EL (cell line): ENCODE data around the gene TM4SF1.

Experiments used
- DNase-seq: peaks from one replicate; pipeline ENCODE4 v3.0.0-alpha.2; 2016

Gene TM4SF1

DNA sequence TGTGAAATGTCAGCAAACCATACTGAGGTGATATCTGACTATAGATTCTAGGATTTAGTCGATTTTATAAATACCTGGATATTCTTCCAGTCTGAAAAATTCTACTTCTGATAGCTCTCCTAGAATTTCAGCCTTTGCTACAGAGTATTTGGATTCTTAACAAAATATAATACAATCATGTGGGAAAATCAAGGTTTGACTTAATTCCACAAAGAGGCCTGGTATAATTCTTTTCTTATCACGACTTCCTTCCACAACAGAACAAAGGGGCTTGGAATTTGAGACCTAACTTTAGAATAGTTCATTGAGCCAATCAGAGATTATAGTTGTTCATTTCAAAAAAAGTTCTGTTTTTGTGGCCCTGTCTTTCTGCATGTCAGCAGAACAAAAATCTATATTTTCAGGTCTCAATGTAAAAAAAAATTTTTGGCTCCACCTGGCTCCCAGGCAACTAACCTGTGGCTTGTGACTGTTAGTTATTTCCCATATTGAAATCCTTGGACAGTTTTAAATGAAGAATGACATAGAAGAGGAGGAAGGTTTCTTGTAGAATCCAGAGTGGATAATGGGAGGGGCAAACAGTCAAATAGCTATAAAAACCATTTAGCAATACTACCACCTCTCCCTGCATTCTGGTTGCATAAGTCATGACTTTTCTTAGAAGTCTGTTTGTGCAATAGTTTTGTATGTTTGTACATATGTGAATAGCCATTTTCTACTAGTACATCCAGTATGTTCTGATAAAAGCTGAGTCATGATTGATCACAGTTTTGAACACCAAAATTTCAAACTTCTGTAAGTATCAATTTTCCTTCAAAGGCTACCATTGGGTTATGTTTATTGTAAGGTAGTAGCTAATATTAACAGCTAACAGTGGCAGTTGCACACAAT, 4.0 kb downstream of the TM4SF1 start:
- peak; percentile 83 for DNase-seq

DNA sequence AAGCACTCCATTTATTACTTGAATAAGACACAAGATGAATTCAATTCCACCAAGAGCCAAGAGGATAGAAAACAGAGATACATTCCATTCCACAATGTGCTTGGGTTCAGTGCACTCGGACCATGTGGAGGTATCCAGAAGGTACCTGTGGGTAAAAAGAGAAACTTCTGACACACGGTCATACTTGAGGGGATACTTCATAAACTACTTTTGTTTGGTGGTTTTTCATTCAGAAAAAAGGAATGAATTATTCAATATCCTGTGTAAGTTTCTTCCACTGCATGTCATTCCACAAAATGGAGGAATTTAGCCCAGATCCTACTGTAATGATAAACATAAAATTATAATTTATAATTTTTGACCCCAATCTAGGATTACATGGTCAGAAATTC, 5.7 kb downstream of the TM4SF1 start:
- DNase-seq: no peak

DNA sequence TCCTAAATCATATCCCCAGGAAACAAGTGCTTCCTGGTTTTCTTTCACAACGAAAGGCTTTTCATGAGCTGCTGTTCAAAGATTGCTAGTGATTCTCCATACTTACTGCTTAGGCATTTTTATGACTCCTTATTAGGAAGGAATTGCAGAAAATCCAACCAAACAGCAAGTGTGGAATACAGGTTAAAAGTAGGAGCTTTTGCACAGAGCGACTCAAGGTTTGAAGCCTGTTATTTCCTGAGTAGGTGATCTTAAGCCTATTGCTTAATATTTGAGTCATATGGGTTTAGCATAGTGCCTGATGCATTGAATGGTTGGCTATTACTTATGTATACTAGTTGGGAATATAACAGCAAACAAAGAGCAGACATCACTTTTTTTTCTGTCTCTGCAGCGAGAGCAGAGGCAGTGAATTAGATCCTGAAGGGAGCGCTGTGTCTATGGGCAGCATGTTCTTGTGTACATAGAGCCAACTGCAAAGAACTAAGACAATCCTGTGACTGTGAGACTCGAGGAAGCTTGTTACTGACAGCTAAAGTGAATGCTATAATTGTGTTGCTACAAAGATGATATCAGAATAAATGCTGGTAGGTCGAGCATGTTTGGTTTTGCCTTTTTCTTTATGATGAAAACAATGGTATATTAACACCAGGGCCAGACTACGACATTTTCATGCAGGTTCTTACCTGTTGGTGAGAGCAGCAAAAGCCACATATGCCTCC, 6.3 kb downstream of the TM4SF1 start:
- DNase-seq: peak; percentile 66

DNA sequence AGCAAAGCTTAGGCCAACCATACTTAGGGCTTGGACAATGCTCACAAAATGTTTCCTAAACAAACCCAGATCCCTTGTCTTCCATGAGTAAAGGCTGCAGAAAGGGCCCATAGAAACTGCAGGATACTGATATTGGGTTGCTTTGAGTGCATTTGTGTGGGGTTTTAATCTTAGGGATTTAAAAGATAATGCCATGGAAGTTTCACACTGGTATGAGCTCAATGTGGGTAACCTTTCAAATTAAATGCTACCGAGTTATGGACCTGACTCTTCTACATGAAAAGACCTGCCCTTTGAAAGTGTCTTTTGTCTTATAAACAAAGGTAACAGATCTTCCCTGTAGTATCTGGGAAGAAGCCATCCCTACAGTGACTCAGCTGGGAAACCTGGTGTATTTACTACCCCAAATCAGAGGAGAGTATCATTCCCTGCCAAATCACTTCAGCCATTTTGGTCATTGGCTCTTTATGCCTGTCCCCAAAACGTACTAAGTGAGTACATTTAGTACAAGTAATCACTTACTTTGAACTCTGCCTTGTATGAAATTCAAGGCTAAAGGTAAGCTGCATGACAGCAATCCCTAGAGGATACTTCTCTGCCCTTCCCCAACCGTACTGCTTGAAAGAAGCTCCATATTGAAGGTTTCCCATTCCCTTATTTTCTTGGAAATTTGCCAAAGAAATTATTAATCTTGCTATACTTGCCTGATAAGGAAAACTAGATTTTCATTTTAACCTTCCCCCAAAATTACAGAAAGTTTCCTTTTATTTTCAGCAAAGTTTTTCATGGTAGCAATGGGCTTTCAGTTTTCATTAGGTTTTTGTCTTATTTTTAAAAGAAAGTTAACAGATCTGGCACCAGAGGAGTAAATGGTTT, 7.2 kb downstream of the TM4SF1 start:
- no peak for DNase-seq

DNA sequence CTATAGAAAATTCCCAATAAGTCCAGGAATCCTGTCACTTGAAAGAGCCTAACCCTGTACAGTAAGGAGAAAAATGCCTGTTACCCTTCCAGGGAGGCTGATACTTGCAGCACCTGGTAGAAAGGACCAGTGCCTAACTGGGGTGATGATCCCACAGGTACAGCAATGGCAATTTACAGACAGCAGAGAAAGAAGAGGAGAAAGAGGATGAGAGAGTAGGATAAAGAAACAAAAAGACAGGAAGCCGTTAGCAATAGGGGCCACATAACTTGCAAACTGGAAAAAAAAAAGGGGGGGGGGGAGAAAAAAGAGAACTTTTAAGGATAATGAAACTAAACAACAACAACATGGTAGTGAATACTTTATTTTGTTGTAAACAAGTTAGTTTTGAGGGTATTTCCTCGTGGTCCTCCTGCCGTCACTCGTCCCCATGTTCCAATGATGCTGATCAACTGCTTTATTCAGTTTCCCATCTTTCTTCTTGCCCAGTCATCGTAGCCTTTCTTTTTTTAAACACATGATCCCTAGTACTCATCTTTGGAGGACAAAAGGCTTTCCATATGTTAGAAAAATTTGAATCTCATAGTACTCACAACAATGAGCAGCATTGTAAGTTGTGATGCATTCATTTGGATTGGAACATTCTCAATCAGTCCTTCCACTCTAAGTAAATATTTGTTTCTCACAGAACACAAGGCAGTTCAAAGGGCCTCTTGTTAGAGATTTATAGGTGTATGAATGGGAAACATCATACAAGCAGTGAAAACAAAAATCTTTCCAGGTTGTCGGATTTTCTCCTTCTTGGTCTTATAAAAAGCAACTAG, 8.6 kb downstream of the TM4SF1 start:
- no peak for DNase-seq

DNA sequence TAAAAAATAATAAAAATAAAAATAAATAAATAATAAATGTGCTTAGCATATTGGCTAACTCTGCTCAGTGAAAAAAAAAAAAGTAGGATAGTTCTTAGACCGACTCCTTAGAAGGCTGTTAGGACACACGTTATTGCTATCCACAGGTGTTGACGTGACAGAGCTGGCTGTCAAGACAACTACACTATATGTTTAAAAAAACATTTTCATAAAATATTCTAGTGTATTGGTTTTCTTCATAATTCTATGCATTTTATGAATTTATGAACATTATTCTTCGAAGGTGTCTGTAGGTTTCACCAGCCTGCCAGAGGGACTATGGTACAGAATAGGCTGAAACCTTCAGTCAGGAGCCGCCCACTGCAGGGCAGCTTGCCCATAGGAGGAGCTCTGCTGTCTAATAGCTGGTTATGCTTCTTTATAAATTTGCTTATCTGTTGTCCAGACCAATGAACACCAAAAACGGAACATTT, 9.2 kb downstream of the TM4SF1 start:
- DNase-seq: no peak

DNA sequence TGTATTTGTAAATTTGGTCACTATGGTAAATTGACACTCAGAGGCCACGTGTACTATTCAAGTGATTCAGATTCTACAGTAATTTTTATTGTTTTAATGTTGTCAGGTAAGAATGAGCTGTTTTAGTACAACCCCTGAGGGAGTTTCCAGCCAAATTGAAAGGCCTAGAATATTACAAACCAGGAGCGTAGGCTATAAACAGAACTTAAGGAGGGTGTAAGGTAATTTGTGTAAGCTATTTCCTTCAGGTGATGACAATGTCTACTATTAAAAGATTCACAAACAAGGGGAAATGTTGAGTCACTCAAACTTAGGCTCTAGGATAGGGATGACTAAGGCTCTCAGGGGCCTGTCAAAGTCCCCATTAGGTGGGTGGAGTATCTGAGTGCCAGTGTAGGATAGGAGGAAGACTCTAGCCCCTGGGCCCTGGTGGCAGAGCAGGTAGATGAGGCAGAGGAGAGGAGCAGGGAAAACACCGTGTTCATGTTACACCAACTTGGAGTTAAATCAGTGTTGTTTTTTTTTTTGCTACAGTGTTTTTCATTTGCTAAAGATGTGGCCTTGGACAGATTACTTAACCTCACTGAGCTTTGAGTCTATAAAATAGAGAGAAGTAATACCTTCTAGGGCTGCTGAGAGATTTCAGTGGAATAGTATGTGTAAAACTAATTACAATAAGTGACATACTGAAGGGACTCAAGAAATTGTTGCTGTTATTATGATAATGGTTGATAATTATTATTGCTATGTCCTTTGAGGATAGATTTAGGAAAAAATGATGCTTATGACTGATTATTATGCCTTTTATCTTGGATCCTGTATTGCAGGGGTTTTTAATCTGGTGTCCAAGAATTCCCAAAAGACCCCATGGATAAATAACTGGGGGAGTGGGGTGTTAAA, 10.3 kb downstream of the TM4SF1 start:
- peak; percentile 60 for DNase-seq

DNA sequence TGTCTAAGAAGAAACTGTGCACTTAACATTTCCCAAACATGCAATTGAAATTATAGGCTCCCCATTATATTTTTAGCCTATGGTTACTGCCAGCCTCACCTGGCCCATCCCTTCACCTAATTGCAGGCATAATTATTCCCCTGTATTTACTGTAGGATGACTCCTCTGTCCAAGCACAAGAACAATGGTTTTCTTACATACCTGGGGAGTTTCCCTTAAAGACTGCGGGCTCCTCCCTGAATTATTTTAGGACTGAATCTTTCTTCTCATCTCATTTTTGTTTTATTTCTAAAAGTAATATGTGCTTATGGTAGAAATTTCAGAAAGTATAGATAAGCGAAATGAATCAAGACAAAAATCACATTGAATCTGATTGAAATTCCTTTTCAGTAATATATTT, 11.4 kb downstream of the TM4SF1 start:
- no peak for DNase-seq

DNA sequence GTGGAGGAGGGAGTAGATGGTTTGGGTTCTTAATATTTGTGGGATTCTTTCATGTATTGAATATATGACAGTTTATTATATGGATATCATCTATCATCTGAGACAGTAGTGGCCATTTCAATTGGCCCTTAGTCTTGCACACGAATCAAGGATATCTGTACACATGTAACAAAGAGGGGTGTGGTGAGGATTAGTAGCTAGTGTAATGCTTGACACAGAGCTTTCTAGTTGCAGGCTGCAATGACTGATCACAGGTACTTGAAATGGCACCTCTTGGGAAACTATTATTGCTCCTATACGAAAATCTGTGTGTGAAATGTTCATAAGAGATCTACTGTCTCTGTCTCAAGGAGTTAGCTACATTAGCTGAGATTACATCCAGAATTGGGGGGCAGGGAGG, 12.8 kb downstream of the TM4SF1 start:
- no peak for DNase-seq

DNA sequence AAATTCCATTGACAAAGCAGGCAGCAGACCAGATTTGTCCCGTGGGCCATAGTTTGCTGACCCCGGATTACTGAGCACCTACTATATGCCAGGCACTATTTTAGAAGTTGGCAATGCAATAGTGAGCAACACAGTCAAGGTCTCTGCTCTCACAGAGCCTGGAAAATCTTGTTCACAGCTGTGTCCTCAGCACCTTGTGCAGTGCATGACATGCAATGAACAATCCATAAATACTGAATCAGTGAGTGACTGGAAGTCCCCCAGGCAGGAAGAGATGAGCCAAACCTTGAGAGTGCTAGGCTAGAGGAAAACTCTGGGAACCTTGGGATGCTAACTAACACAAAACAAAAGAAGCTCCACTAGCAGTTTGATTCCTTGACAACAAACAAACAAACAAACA, 14.4 kb downstream of the TM4SF1 start:
- peak; percentile 54 for DNase-seq

DNA sequence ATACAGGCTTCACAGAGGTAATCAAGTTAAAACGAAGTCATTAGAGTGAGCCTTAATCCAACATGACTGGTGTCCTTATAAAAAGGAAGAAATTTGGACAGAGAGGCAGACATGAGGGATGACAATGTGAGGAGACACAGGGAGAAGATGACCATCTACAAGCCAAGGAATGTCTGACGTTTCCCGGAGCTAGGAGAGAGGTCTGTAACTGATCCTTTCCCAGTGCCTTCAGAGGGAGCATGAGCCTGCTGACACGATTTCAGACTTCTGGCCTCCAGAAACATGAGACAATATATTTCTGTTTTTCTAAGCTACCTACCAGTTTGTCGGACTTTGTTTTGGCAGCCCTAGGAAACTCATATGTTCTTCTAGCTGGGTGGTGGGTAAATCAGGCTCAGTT, 15.1 kb downstream of the TM4SF1 start:
- DNase-seq: no peak

DNA sequence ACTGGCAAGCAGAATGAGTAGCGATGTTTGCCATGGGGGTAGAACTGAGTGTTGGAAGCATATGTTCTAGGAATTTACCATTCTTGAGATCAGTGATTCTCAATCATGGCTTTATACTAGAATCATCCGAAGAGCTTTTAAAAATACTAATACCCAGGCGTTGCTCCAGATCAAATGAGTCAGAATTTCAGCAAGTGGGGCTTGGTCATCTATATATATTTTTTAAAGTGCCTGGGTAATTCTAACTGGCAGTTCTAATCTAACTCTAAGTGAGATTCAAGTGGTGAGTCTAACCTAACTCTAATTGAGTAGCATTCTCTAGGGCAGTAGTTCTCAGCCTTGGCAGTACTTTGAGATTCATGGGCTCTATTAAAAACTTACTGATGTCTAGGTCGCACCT, 20.8 kb downstream of the TM4SF1 start:
- DNase-seq: peak; percentile 42

DNA sequence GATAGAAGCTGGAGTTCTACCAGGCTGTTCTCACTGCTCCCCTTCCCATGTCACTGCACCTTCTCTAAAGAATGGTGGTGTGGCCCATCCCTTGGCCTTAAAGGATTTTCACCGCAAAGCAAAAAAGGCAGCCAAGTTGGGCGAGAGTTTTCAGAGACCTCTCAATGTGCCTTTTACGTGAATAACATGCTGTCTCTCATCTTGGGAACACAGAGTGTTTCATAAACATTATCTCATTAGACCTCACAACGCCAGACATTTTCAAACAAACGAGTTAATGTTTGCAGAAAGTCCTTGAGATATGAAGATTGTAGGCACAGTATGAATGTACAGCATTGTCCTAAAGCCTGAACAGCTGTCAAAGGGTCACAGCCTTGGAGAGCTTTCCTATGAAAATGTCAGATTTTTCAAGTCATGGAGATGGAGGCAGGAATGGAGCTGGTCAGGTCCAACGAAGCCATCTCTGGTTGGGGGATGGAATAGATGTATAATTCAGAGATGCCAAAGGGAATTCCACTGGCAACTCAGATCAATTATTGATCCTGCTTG, 21.3 kb downstream of the TM4SF1 start:
- DNase-seq: no peak

DNA sequence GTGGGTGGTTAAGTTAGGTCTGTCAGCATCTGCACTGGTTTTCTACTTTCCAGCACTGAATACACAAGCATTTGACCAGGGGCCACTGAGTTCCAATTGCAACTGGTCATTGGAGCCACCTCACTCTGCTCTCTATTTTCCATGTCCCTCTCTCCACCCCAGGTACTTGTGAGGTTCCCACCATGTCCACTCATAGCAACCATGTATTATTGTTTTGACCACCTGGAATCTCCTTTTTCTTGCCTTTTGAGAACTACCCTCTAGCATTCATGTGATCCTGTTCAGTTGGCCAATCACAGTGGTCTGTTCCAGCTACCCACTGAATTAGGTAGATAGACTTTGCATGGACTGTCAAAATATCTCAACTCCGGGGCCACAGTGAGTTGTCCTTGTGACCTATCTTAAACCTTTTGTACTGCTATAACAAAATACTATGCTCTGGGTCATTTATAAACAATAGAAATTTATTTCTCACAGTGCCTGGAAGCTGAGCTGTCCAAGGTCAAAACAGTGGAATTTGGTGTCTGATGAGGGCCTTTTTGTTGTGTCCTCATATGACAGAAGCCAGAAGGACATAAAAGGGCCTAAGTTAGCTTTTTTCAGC, 23.8 kb downstream of the TM4SF1 start:
- no peak for DNase-seq

DNA sequence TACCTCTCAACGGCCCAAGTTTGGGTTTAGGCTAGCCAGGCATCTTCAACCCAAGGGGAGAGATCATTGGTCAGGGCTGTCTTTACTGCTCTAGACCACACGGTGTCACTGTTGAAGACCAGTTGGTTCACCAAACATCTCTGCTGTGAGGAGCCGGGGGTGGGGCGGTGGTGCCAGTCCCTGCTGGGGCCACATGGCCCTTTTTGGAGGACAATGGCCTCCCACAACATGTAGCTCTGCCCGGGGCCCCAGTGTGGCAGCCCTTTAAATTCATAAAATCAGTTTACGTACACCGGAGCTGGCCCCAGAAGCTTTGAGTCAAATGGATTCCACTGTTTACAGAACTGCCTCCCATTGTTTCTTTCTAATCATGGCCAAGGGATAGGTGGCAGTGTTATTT, 24.9 kb downstream of the TM4SF1 start:
- peak; percentile 73 for DNase-seq

DNA sequence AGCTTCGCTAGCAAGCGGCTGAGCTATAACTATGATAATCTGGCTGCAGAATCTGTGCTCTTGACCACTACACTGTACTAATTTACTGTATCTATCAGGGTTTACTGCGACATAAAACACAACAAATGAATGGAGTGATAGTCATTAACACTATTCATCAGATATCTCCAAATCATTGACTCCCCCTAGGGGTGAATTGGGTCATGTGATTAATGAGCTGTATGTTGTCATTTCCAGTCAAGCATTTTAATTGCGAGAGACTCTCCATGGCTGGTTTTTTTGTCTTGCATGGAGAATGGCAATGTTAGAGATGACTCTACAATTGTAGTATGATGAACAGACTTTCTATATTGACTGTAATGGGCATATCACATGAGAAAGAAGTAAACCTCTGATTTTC, 33.5 kb downstream of the TM4SF1 start:
- DNase-seq: no peak

DNA sequence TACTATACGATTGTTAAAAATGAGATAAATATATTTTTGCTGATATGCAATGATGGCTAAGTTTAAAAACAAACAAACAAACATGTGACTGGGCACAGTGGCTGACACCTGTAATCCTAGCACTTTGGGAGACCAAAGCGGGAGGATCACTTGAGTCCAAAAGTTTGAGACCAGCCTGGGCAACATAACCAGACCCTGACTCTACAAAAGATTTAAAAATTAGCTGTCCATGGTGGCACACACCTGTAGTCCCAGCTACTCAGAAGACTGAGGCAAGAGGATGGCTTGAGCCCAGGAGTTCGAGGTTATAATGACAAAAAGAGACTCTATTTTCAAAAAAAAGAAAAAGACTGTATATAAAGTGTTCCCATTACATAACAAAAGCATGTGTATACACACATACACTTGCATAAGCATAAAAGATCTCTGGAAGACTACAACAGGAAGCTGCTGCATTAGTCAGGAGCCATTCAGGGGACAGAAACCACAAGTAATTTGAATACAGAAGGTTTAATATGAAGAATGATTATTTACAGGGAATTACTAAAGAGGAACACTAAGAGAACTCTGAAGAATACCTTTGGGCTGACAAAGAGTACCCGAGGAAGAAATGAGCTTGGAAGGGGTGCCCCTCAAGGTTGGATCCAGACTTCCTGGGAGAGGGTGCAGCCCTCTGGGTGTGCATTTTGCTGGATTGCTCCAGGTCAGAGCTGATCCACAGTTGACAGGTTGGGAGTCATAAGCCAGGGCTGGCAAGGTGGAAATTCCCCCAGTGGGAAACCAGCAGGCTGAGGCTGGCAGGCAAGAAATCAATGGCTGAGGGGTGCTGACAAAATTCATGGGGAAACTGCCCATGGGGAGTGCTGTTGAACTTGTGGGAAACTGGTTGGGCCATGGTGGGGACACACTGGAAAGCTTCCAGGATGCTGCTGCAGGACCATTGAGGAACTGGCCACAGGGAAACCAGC, 34.8 kb downstream of the TM4SF1 start:
- DNase-seq: peak; percentile 82

DNA sequence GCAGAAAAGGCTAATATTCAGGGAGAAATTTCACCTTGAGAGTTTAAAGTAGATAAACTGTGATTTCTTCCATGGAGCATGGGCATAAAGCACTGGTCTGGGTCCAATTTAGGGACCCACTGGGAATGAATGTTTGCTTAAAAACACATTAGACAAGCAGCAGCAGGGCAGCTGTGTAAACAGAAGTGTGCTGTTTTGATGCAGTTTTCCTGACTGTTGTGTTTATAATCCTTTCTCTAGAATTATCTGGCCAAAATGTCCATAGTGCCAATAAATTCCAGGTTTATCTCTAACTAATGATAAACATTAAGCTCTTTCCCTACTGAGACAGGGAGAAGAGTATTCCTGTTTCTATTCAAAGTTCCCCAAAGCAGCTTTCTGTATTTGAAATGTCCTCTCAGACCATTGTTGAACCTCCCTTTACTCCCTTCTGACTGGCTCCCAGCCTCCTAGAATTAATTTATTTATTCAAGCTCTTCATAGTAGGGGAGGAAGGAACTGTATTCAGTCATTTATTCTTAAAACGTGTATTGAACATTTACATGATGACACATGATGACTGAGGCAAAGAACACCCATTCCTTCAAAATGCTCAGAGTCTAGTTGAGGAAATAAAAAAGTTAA, 37.0 kb downstream of the TM4SF1 start:
- peak; percentile 51 for DNase-seq

DNA sequence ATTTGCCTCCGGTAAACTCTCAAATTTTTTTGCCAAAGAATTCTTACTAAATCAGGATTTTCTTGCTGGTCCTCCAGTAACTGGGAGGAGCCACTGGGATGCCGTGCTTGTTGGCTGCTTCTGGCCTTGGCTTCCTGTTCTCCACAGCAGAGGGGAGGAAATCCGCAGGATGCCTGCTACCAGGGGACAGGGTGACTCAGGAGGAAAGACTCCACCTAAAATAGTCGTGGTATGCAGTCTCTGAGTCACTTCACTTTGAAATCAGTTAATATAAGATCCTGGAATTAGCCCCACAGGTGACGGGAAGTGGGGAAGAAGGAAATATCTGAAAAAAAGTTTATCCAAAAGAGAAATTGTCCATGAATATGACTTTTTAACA, 37.5 kb downstream of the TM4SF1 start:
- peak; percentile 99 for DNase-seq
